DOHH2 (cell line): ENCODE results near the gene NATD1.

ENCODE experiments used
- EZH2phosphoT487 ChIP-seq: fragments of 200-600 bp; sonication (generic); IDR thresholded peaks from 2 replicates; pipeline ENCODE4 v1.6.1; 2017; ENCODE audit warnings: borderline replicate concordance, mild to moderate bottlenecking, antibody characterized with exemption, low read length, moderate library complexity, mixed read lengths
- TF ChIP-seq, protein P1 (sequence below): fragments of 200-600 bp; sonication (generic); IDR thresholded peaks from one replicate; pipeline ENCODE4 v1.5.1; 2014; ENCODE audit warnings: antibody characterized with exemption, mild to moderate bottlenecking, low read depth, low read length; ENCODE audit not compliant: poor library complexity, severe bottlenecking

- TF ChIP-seq, protein P1, sequence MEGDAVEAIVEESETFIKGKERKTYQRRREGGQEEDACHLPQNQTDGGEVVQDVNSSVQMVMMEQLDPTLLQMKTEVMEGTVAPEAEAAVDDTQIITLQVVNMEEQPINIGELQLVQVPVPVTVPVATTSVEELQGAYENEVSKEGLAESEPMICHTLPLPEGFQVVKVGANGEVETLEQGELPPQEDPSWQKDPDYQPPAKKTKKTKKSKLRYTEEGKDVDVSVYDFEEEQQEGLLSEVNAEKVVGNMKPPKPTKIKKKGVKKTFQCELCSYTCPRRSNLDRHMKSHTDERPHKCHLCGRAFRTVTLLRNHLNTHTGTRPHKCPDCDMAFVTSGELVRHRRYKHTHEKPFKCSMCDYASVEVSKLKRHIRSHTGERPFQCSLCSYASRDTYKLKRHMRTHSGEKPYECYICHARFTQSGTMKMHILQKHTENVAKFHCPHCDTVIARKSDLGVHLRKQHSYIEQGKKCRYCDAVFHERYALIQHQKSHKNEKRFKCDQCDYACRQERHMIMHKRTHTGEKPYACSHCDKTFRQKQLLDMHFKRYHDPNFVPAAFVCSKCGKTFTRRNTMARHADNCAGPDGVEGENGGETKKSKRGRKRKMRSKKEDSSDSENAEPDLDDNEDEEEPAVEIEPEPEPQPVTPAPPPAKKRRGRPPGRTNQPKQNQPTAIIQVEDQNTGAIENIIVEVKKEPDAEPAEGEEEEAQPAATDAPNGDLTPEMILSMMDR, result no peak
- TF ChIP-seq EZH2phosphoT487, result no peak
Measured at GRCh38 chr17:21297597-21297996, 44.4 kb upstream of the NATD1 start.
